ENCODE measurements around the gene SETBP1. TPM values are rescaled to one million over a fixed set of nuclear protein-coding genes. Genes with fewer than 3 reads are reported as not detected.

Gene SETBP1
- 15.5 TPM for total RNA-seq
- long read RNA-seq, partial matches to known transcripts, result 3 of 14 reads
- long read RNA-seq, other reads (novel, unspliced or antisense), result 11 of 14 reads

GRCh38 chr18:44680273-44681075 lies at the start of gene SETBP1:
SETBP1 (plus strand) TSS chr18:44680888; CDS start chr18:44701347, 20,459 bp downstream.
- peak; percentile 83 for DNase-seq (ENCODE audit: low spot score)
- intact Hi-C loops (cut with DNase I), result loop anchor here (5.0 to 10.0 kb wide), 5 partner anchors 42 to 532 kb away; no protein-coding TSS in a partner anchor

- no peak for DNase-seq (ENCODE audit: low spot score)
Observed at GRCh38 chr18:44632469-44633145, 48.1 kb upstream of the SETBP1 start.

GRCh38 chr18:44635546-44635945 lies 45.1 kb upstream of the SETBP1 start:
- no peak for DNase-seq (ENCODE audit: low spot score)
- intact Hi-C loops (cut with DNase I), result no loop called here

More at GRCh38 chr18:44632469-44633145, 48.1 kb upstream of the SETBP1 start:
- intact Hi-C loops (cut with DNase I), result no loop called here

GRCh38 chr18:44636241-44636640 lies 44.4 kb upstream of the SETBP1 start:
- DNase-seq (ENCODE audit: low spot score), result no peak
- intact Hi-C loops (cut with DNase I), result no loop called here

GRCh38 chr18:44637210-44638033 lies 43.3 kb upstream of the SETBP1 start:
- no peak for DNase-seq (ENCODE audit: low spot score)
- intact Hi-C loops (cut with DNase I), result no loop called here

- DNase-seq (ENCODE audit: low spot score), result no peak
- intact Hi-C loops (cut with DNase I), result no loop called here
Observed at GRCh38 chr18:44638034-44638540, 42.6 kb upstream of the SETBP1 start.

GRCh38 chr18:44638811-44639210 lies 41.9 kb upstream of the SETBP1 start:
- intact Hi-C loops (cut with DNase I), result no loop called here
- DNase-seq (ENCODE audit: low spot score), result no peak

- no peak for DNase-seq (ENCODE audit: low spot score)
- intact Hi-C loops (cut with DNase I), result no loop called here
Observed at GRCh38 chr18:44643004-44643403, 37.7 kb upstream of the SETBP1 start.

GRCh38 chr18:44651478-44651877 lies 29.2 kb upstream of the SETBP1 start:
- intact Hi-C loops (cut with DNase I), result no loop called here
- DNase-seq (ENCODE audit: low spot score), result no peak

GRCh38 chr18:44651918-44652572 lies 28.6 kb upstream of the SETBP1 start:
- intact Hi-C loops (cut with DNase I), result no loop called here
- DNase-seq (ENCODE audit: low spot score), result no peak

- intact Hi-C loops (cut with DNase I), result no loop called here
- no peak for DNase-seq (ENCODE audit: low spot score)
Observed at GRCh38 chr18:44652722-44653121, 28.0 kb upstream of the SETBP1 start.

GRCh38 chr18:44654573-44654972 lies 26.1 kb upstream of the SETBP1 start:
- no peak for DNase-seq (ENCODE audit: low spot score)
- intact Hi-C loops (cut with DNase I), result no loop called here

- intact Hi-C loops (cut with DNase I), result no loop called here
- DNase-seq (ENCODE audit: low spot score), result no peak
Observed at GRCh38 chr18:44655435-44655834, 25.3 kb upstream of the SETBP1 start.

GRCh38 chr18:44659771-44660170 lies 20.9 kb upstream of the SETBP1 start:
- DNase-seq (ENCODE audit: low spot score), result no peak
- intact Hi-C loops (cut with DNase I), result no loop called here

- intact Hi-C loops (cut with DNase I), result loop anchor here (5.0 kb wide), 1 partner anchor 71 kb away; no protein-coding TSS in a partner anchor
- no peak for DNase-seq (ENCODE audit: low spot score)
Observed at GRCh38 chr18:44668270-44668975, 12.3 kb upstream of the SETBP1 start.

- intact Hi-C loops (cut with DNase I), result loop anchor here (10.0 kb wide), 1 partner anchor 713 kb away; no protein-coding TSS in a partner anchor
- DNase-seq (ENCODE audit: low spot score), result no peak
Observed at GRCh38 chr18:44671914-44672313, 8.8 kb upstream of the SETBP1 start.

- intact Hi-C loops (cut with DNase I), result loop anchor here (10.0 kb wide), 1 partner anchor 712 kb away; no protein-coding TSS in a partner anchor
- DNase-seq (ENCODE audit: low spot score), result no peak
Observed at GRCh38 chr18:44672506-44672905, 8.2 kb upstream of the SETBP1 start.

- intact Hi-C loops (cut with DNase I), result loop anchor here (10.0 kb wide), 1 partner anchor 711 kb away; no protein-coding TSS in a partner anchor
- no peak for DNase-seq (ENCODE audit: low spot score)
Observed at GRCh38 chr18:44673256-44673880, 7.3 kb upstream of the SETBP1 start.

Measured in cardiac septum (tissue), 1 donor.